Measurements from ENCODE around the gene AHDC1. TPM values are rescaled to one million over a fixed set of nuclear protein-coding genes. Genes with fewer than 3 reads are reported as not detected.
"Not testable (repeated sequence)": the region's sequence is repeated elsewhere in the genome, so short reads cannot be mapped to it uniquely, and the experiment has no call there.

AHDC1 gene
- total RNA-seq, 4 donors from 2014 or later, result 25.5 to 91.4 (median 47.8) TPM

GRCh38 chr1:27539901-27540861, 63.8 kb downstream of the AHDC1 start:
- Histone ChIP-seq H3K27ac (peak overlapping the region; percentile 74 to 95 (median 92)), H3K27me3 (no peaks in the 10 kb centered on the region), H3K9me3 (no peaks in the 10 kb centered on the region), H3K4me1 (peaks cover 72 to 92% of the 10 kb centered on the region in 2 donors), H3K4me3 (replicated peaks in 1 of 3) (no peak overlapping the region), H3K36me3 (no peaks in the 10 kb centered on the region)
- WGBS, 2 donors, result 53 to 55% methylated on average over 9 of the region's 9 CpGs
- DNase-seq, result peak; percentile 59 to 62
- intact Hi-C loops (cut with DNase I), result no loop called here
- TF ChIP-seq, protein P1, sequence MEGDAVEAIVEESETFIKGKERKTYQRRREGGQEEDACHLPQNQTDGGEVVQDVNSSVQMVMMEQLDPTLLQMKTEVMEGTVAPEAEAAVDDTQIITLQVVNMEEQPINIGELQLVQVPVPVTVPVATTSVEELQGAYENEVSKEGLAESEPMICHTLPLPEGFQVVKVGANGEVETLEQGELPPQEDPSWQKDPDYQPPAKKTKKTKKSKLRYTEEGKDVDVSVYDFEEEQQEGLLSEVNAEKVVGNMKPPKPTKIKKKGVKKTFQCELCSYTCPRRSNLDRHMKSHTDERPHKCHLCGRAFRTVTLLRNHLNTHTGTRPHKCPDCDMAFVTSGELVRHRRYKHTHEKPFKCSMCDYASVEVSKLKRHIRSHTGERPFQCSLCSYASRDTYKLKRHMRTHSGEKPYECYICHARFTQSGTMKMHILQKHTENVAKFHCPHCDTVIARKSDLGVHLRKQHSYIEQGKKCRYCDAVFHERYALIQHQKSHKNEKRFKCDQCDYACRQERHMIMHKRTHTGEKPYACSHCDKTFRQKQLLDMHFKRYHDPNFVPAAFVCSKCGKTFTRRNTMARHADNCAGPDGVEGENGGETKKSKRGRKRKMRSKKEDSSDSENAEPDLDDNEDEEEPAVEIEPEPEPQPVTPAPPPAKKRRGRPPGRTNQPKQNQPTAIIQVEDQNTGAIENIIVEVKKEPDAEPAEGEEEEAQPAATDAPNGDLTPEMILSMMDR (IDR thresholded peaks at IDR 0.05), result no peak
- TF ChIP-seq POLR2A (IDR thresholded peaks at IDR 0.05), result peak in 1 of 2 donors; percentile 14

DNA sequence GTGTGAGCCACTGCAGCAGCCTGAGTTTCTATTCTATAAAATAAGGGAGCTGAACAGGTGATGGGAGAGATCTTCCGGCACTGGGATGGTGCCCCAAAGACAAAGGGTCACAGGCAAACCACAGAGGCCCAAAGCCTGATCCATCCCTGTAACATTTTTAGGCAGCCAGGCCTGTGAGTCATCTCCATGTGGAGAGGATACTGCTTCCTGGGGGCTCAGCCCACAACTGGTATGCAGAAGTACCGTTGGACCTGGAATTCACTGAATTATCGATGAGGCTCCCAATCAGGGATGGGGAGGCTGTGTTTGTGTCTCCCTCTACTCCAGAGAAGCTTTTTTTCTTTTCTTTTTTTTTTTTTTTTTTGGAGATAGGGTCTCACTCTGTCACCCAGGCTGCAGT, 65.2 kb downstream of the AHDC1 start:
- TF ChIP-seq, protein P1 (IDR thresholded peaks at IDR 0.05), result no peak
- TF ChIP-seq POLR2A (IDR thresholded peaks at IDR 0.05), result no peak
- Histone ChIP-seq H3K4me3 (replicated peaks in 1 of 3) (no peak overlapping the region), H3K9me3 (no peaks in the 10 kb centered on the region), H3K36me3 (peaks cover 0 to 2% of the 10 kb centered on the region in 2 donors), H3K27me3 (no peaks in the 10 kb centered on the region), H3K4me1 (peaks cover 58 to 84% of the 10 kb centered on the region in 2 donors), H3K27ac (peak overlapping the region; percentile 90 to 95 (median 92))
- DNase-seq, result no peak
- intact Hi-C loops (cut with DNase I), result no loop called here
- 61 to 74% methylated on average over 3 of the region's 3 CpGs for WGBS, 2 donors

DNA sequence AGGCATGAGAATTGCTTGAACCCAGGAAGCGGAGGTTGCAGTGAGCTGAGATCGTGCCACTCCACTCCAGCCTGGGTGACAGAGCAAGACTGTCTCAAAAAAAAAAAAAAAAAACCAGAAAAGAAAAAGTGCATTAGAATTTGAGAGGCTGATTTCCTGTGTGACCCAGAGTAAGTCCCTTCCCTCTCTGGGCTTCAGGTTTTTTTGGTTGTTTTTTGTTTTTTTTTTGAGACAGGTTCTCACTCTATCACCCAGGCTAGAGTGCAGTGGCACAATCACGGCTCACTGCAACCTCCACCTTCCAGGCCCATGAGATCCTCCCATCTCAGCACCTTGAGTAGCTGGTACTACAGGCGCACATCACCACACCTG, 65.7 kb downstream of the AHDC1 start:
- H3K27ac ChIP-seq, result peak overlapping the region; percentile 90 to 95 (median 92)
- peaks cover 53 to 79% of the 10 kb centered on the region in 2 donors for H3K4me1 ChIP-seq
- DNase-seq; intact Hi-C loops (cut with DNase I); H3K4me3 ChIP-seq (replicated peaks in 1 of 3); H3K36me3 ChIP-seq; H3K27me3 ChIP-seq; H3K9me3 ChIP-seq: not testable (repeated sequence)
- 82 to 89% methylated on average over 4 of the region's 4 CpGs for WGBS, 2 donors

DNA sequence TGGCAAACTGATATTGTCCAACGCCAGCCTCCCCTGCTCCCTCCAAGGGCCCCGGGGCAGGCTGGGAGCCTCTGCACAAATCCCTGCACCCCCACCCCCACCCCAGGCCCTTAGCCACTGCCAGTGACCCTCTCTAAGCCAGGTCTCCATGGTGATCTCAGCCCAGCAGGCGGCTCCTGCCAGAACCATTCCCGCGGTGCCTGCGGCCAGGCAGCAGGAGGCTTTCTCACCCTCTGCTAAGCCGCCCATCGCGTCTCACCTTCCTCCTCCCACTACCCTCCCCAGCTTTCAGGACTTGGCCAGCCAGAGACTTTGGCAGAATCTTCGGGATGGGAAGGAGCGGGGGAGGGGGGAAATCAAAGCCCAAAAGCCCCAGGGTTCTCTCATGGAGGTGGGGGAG, 67.2 kb downstream of the AHDC1 start:
- no peaks in the 10 kb centered on the region for H3K9me3 ChIP-seq
- intact Hi-C loops (cut with DNase I), result no loop called here
- peak overlapping the region in 1 of 3 donors; percentile 0 for H3K4me3 ChIP-seq (replicated peaks in 1 of 3)
- H3K27me3 ChIP-seq, result no peaks in the 10 kb centered on the region
- 12 to 14% methylated on average over 5 to 11 of the region's 11 CpGs for WGBS, 2 donors
- H3K27ac ChIP-seq, result peak overlapping the region; percentile 90 to 95 (median 92)
- H3K4me1 ChIP-seq, result peaks cover 42 to 63% of the 10 kb centered on the region in 2 donors
- DNase-seq, result peak; percentile 93 to 94
- TF ChIP-seq POLR2A (IDR thresholded peaks at IDR 0.05), result peak in 1 of 2 donors; percentile 47
- TF ChIP-seq, protein P1 (IDR thresholded peaks at IDR 0.05), result peak in 1 of 6 experiments; percentile 2
- H3K36me3 ChIP-seq, result peaks cover 0 to 6% of the 10 kb centered on the region in 2 donors

- no peak for DNase-seq
- H3K36me3 ChIP-seq, result peaks cover 0 to 6% of the 10 kb centered on the region in 2 donors
- H3K4me3 ChIP-seq (replicated peaks in 1 of 3), result no peak overlapping the region
- peaks cover 42 to 61% of the 10 kb centered on the region in 2 donors for H3K4me1 ChIP-seq
- peak overlapping the region; percentile 74 to 95 (median 92) for H3K27ac ChIP-seq
- TF ChIP-seq, protein P1 (IDR thresholded peaks at IDR 0.05), result no peak
- TF ChIP-seq POLR2A (IDR thresholded peaks at IDR 0.05), result no peak
- intact Hi-C loops (cut with DNase I), result no loop called here
- no peaks in the 10 kb centered on the region for H3K27me3 ChIP-seq
- WGBS, 2 donors, result 61 to 62% methylated on average over 15 of the region's 15 CpGs
- no peaks in the 10 kb centered on the region for H3K9me3 ChIP-seq
These were observed 67.8 kb downstream of the AHDC1 start for GRCh38 chr1:27536010-27536757.
